AG09309 (cell line): Measurements from ENCODE around the gene VPS52.
"Not testable (repeated sequence)": the region's sequence is repeated elsewhere in the genome, so short reads cannot be mapped to it uniquely, and the experiment has no call there.

Source experiments
- DNase-seq: peaks from one replicate; pipeline ENCODE4 v3.0.0-alpha.2; 2010; ENCODE audit warnings: low read depth
- H3K4me3 ChIP-seq: 2 replicates; pipeline ENCODE4 v1.5.1; 2011; ENCODE audit warnings: mild to moderate bottlenecking, low read depth, low read length, moderate library complexity; ENCODE audit not compliant: control insufficient read depth
- CTCF ChIP-seq: IDR thresholded peaks from 2 replicates; pipeline ENCODE4 v1.5.1; 2011; ENCODE audit warnings: mild to moderate bottlenecking, low read depth, low read length, inconsistent platforms; ENCODE audit not compliant: insufficient read depth, control insufficient read depth; ENCODE audit errors: missing control alignments

VPS52 gene

GRCh38 chr6:33236852-33237251 lies 34.8 kb downstream of the VPS52 start:
- TF ChIP-seq CTCF, result no peak
- no peak for DNase-seq
- H3K4me3 ChIP-seq, result no peak overlapping the region

GRCh38 chr6:33236328-33236727 lies 35.3 kb downstream of the VPS52 start:
- TF ChIP-seq CTCF, result no peak
- no peak for DNase-seq
- no peak overlapping the region for H3K4me3 ChIP-seq

GRCh38 chr6:33235221-33235634 lies 36.4 kb downstream of the VPS52 start:
- no peak for DNase-seq
- H3K4me3 ChIP-seq, result no peak overlapping the region
- TF ChIP-seq CTCF, result no peak

GRCh38 chr6:33226503-33227120 lies 45.1 kb downstream of the VPS52 start:
- not testable (repeated sequence) for DNase-seq, H3K4me3 ChIP-seq

GRCh38 chr6:33217681-33218080 lies 54.0 kb downstream of the VPS52 start:
- DNase-seq, result no peak
- no peak for TF ChIP-seq CTCF
- no peak overlapping the region for H3K4me3 ChIP-seq

- no peak for DNase-seq
- H3K4me3 ChIP-seq, result no peak overlapping the region
- TF ChIP-seq CTCF, result no peak
Observed at GRCh38 chr6:33217246-33217645, 54.4 kb downstream of the VPS52 start.

GRCh38 chr6:33216117-33216649 lies 55.5 kb downstream of the VPS52 start:
- no peak overlapping the region for H3K4me3 ChIP-seq
- DNase-seq, result no peak
- no peak for TF ChIP-seq CTCF
